IPS-NIHi11 (cell line): Measurements from ENCODE around the gene LNX1.

Experiments used
- DNase-seq: peaks from one replicate; pipeline ENCODE4 v3.0.0; 2012; ENCODE audit warnings: mixed read lengths, low spot score

LNX1 gene

GRCh38 chr4:53572600-53572994 lies 18.7 kb downstream of the LNX1 start:
- no peak for DNase-seq

- DNase-seq = no peak
These were observed 19.2 kb downstream of the LNX1 start for GRCh38 chr4:53571936-53572599.

- no peak for DNase-seq
These were observed 27.5 kb downstream of the LNX1 start for GRCh38 chr4:53563824-53564223.

- no peak for DNase-seq
These were observed 28.9 kb downstream of the LNX1 start for GRCh38 chr4:53562409-53562808.

- no peak for DNase-seq
These were observed 32.2 kb downstream of the LNX1 start for GRCh38 chr4:53559021-53559620.

- no peak for DNase-seq
These were observed 33.1 kb downstream of the LNX1 start for GRCh38 chr4:53558065-53558801.

- DNase-seq = no peak
These were observed 33.6 kb downstream of the LNX1 start for GRCh38 chr4:53557669-53558064.

GRCh38 chr4:53556651-53557050 lies 34.6 kb downstream of the LNX1 start:
- no peak for DNase-seq

- no peak for DNase-seq
These were observed 37.6 kb downstream of the LNX1 start for GRCh38 chr4:53553486-53554210.

GRCh38 chr4:53552711-53553110 lies 38.6 kb downstream of the LNX1 start:
- DNase-seq = no peak

GRCh38 chr4:53551958-53552357 lies 39.3 kb downstream of the LNX1 start:
- no peak for DNase-seq

- no peak for DNase-seq
These were observed 39.9 kb downstream of the LNX1 start for GRCh38 chr4:53551281-53551864.

- DNase-seq = no peak
These were observed 42.6 kb downstream of the LNX1 start for GRCh38 chr4:53548662-53549061.

GRCh38 chr4:53547983-53548382 lies 43.3 kb downstream of the LNX1 start:
- DNase-seq = no peak

- DNase-seq = no peak
These were observed 45.2 kb downstream of the LNX1 start for GRCh38 chr4:53545942-53546581.

- no peak for DNase-seq
These were observed 46.0 kb downstream of the LNX1 start for GRCh38 chr4:53545273-53545672.

- no peak for DNase-seq
These were observed 47.7 kb downstream of the LNX1 start for GRCh38 chr4:53543561-53543960.

- no peak for DNase-seq
These were observed 49.6 kb downstream of the LNX1 start for GRCh38 chr4:53541577-53542206.

GRCh38 chr4:53538756-53539155 lies 52.5 kb downstream of the LNX1 start:
- DNase-seq = no peak

GRCh38 chr4:53537606-53538005 lies 53.7 kb downstream of the LNX1 start:
- no peak for DNase-seq

- DNase-seq = no peak
These were observed 55.0 kb downstream of the LNX1 start for GRCh38 chr4:53536328-53536727.
